KG1 (cell line): ENCODE data around the gene GRIP1.

Experiments
- DNase-seq: peaks from one replicate; lab custom pipeline; 2025; lab: John Stamatoyannopoulos, UW

The GRIP1 gene

DNA sequence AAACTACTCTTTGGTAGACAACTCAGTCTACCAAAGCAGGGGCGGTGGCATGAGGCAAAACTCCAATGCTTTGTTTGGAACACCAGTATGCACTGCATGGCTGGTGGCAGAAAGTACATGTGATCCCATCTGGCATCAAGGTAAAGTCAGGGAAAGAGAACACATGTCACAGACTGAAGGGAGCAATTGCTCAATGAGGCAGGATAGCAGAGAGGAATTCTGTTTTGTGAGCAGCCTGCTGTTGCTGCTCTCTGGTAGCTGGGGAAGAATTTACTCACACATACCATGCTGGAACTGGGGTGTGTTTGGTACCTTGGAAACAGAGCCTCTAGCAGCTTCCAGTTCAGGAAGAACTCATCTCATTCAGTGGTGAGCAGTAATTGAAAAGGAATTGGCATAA is 291.8 kb downstream of the GRIP1 start:
- no peak for DNase-seq

- no peak for DNase-seq
Observed at GRCh38 chr12:66380769-66381535, 297.9 kb downstream of the GRIP1 start.

- DNase-seq, result no peak
Observed at GRCh38 chr12:66379616-66380015, 299.3 kb downstream of the GRIP1 start.

DNA sequence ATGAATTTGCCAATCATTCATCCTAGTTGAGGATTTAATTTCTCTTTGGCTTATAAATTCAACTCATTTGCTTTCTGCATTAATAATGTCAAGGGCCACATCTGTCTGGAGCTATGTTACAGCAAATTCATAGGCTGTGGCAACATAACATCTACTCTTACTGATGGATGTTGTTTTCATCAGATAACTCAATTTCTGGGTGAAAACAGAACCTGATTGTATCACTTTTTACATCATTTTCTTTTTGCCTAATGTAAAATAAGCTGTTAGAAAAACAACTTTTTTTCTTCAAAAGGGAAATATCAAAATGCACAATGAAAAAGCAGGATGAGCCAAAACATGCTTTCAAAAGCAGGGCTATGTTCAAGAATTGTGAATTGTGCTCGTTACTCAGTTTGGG is 303.3 kb downstream of the GRIP1 start:
- DNase-seq, result no peak

- no peak for DNase-seq
Observed at GRCh38 chr12:66371982-66372381, 306.9 kb downstream of the GRIP1 start.

DNA sequence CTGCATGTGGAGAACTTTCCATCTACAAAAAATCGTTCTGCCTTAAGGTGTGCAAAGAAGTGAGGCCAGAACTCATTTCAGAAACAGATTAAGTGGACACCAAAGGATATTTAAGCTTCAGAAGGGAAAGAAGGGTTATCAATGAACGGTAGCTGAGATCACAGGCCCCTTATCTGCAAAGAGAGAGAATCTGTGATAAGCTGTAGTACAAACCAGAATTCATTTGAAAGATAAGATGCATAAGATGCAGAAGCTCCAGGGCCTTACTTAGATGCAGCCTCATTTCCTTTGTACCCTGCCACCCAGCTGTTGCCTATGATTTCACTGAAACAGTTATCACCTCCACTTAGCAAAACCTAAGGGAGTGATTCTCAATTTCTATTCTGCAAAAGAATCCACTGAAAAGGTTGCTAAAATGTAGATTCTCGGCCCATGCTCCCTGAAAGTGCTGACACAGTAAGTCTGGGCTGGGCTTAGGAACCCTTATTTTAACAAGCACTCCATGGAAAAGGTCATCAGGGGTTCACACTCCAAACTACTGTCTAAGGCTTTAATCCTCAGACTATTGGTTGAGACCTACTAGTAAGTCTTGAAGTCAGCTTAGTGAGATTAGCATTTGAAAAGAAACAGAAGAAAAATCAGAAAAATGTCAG is 311.7 kb downstream of the GRIP1 start:
- DNase-seq, result no peak

GRCh38 chr12:66365718-66366490 is 313.0 kb downstream of the GRIP1 start:
- no peak for DNase-seq

DNA sequence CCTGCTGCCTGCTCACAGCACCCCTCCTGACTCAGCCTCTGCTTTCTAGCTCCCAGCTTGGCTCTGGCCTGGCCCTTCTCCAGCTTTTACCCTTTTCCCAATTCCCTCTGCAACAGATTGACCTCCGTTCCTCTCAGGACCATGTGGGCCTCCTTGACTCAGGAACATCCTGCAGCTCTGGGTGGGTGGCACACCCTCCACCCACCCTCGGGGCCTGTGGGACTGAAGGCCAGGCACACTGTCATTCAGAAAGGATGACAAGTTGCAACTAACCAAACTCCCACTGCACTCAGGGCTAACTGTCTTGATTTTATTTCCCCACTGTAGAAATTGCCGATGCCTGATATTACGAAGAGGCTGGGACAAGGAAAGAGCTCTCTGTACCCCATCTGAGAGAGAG is 317.2 kb downstream of the GRIP1 start:
- no peak for DNase-seq

GRCh38 chr12:66359300-66359699 is 319.6 kb downstream of the GRIP1 start:
- no peak for DNase-seq

DNA sequence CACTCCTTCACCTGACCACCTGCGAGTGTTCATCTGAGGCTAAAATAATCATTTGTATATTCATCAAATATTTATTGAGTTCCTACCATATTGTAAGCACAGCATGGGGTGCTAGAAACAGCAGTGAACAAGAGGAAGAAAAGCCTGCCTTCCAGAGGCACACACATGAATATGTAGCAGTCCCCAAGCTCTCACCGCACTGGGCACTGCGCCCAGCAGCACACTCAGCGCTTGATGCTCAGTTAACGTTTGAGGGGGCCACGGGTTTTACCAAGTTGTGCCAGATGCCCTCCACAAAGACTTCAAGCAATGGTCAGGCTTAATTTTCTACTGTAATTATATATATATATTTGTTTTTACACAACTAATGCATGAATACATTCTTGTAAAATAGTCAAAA is 324.6 kb downstream of the GRIP1 start:
- no peak for DNase-seq

GRCh38 chr12:66352899-66353298 is 326.0 kb downstream of the GRIP1 start:
- no peak for DNase-seq

GRCh38 chr12:66352197-66352596 is 326.7 kb downstream of the GRIP1 start:
- no peak for DNase-seq

- DNase-seq, result no peak
Observed at GRCh38 chr12:66351301-66351700, 327.6 kb downstream of the GRIP1 start.

DNA sequence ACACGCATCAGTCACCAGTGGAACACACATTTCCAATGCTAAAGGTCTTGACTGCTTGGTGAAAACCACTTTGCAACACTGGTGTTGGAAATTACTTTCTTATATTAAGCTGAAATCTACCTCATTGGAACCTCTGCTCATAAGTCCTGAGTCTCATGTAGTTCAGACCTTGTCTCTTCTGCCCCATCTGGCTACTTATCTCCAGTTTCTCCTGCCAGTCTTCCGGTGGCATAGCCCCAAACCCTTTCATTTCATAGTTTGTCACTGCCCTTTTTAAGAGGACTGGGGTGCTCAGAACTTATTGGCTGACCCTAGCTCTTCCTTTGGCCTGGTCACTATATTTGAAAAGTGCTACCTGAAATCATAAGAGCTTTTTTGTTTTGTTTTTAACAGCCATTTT is 332.9 kb downstream of the GRIP1 start:
- DNase-seq, result no peak

DNA sequence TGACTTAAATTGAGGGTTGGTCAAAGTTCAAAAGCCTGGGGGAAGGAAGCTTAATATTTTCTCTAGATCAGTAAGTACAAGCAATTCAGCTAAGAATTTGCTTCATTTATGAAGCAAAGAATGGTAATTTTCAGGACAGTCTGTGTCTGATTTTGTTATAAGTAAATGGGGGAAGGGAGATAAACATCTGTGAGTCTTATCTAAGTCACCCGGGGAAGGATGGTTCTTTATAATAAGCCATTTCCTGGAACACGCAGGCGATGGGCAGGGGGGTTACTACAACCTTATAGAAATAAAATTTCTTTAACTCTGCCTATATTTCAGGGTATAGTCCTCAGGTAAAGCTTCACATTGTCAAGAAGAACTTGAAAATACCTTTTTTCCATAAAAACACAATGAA is 333.7 kb downstream of the GRIP1 start:
- no peak for DNase-seq

GRCh38 chr12:66341126-66341525 is 337.8 kb downstream of the GRIP1 start:
- no peak for DNase-seq

DNA sequence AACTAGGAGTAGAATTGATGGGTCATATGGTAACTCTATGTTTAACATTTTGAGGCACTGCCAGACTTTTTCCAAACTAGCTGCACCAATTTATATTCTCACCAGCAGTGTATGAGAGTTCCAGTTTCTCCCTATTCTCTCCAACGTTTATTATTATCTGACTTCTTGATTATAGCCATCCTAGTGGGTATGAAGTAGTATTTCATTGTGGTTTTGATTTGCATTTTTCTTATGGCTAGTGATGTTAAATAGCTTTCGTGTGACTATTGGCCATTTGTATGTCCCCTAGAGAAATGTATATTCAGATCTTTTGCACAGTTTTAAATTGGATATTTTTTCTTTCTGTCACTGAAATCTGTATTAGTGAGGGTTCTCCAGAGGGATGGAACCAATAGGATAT is 338.7 kb downstream of the GRIP1 start:
- no peak for DNase-seq

DNA sequence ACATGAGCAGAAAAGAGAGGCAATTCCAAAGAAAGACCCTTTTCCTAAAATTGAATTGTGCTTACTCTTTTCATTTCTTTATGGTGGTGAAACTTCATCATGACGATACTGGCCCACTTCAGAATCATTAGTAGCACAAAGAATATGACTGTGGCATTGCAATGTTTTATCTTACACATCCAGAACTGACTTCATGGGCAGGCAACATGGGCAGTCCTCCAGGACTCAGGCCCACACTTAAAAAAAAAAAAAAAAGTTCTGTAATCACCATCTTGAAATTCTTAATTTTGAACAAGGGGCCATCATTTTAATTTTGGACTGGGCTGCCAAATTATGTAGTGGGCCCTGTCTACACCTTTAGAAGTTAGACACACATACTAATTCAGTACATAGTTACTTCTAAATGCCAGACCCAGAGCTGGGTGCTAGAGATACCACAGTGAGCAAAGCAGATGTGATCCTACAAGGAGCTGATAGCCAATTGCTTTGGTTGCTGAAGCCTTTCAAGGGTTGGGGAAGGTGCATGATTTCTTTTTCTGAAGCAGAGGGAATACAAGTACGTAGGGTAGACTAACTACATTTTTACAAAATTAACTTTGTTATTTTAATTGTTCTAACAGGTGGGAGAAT is 341.4 kb downstream of the GRIP1 start:
- no peak for DNase-seq

DNA sequence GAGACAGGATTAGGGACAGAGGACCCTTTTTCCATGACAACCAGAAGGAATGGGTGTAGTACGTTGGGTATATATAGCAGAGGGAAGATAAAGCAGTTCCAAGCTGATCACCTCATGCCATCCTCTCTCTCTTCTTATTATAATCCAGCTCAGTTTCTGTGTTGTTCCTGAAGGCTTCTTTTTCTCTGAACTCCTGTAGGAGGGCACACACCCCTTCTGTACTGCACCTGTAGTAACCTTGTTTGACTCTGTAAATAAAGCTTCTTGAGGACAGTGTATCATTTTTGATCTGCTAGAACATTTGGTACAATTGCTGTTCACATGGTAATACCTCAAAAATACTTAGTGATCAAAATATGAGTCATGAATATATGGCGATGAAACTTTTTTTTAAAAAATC is 343.1 kb downstream of the GRIP1 start:
- no peak for DNase-seq

GRCh38 chr12:66331814-66332213 is 347.1 kb downstream of the GRIP1 start:
- DNase-seq, result no peak

DNA sequence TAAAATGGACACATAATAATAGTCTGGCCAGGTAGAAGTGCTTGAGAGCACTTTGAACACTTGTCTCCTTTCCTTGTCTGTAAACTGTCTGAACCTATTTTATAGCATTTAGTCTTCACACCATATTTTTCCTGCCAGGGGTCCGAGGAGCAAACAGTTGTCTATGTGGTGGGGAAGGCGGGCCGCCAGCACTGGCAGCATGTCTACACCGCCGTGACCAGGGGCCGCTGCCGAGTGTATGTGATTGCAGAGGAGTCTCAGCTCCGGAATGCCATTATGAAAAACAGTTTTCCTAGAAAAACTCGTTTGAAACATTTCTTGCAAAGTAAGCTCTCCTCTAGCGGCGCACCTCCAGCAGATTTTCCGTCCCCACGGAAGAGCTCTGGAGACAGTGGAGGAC is 347.9 kb downstream of the GRIP1 start:
- no peak for DNase-seq

- DNase-seq, result no peak
Observed at GRCh38 chr12:66329941-66330340, 348.9 kb downstream of the GRIP1 start.

GRCh38 chr12:66323017-66323416 is 355.9 kb downstream of the GRIP1 start:
- no peak for DNase-seq
